Panc1 (cell line): ENCODE results near the gene VIPAS39. TPM values are rescaled to one million over a fixed set of nuclear protein-coding genes. Genes with fewer than 3 reads are reported as not detected.

ENCODE experiments used
- ATAC-seq: fragments of 200-7000 bp; cut with Tn5 transposase; 2 replicates; pipeline ENCODE4 v1.9.1; 2020; ENCODE audit warnings: mild to moderate bottlenecking, moderate library complexity
- BruUV-seq: library from RNA; stranded (reverse); fragments of 400-500 nt; replicated peaks from 2 replicates; lab custom pipeline; 2021; lab: Mats Ljungman, UMichigan
- CTCF ChIA-PET: fragments of 300-600 bp; sonication (Branson Sonifier 250); formaldehyde crosslinking; loops from one replicate; lab custom pipeline; 2022; ENCODE audit warnings: antibody characterized with exemption; lab: Charles Lee
- POLR2A ChIA-PET: fragments of 300-600 bp; sonication (Branson Sonifier 250); formaldehyde crosslinking; loops from one replicate; lab custom pipeline; 2022; ENCODE audit warnings: antibody characterized with exemption; lab: Charles Lee
- DNase-seq: peaks from one replicate; pipeline ENCODE4 v3.0.0-alpha.2; 2010; ENCODE audit warnings: low read depth, low spot score
- H3K27ac ChIP-seq: 2 replicates; pipeline ENCODE4 v1.5.1; 2011; ENCODE audit warnings: mild to moderate bottlenecking, low read length, inconsistent platforms
- H3K27me3 ChIP-seq: fragments of 200-500 bp; sonication (Bioruptor generic); 2 replicates; pipeline ENCODE4 v1.6.0; 2014; ENCODE audit warnings: low read length, inconsistent platforms; ENCODE audit not compliant: control insufficient read depth, insufficient read depth
- H3K36me3 ChIP-seq: fragments of 200-500 bp; sonication (Bioruptor generic); 2 replicates; pipeline ENCODE4 v1.5.1; 2014; ENCODE audit warnings: inconsistent platforms, mild to moderate bottlenecking, low read length, moderate library complexity; ENCODE audit not compliant: control insufficient read depth, insufficient read depth
- H3K4me1 ChIP-seq: 2 replicates; pipeline ENCODE4 v1.5.1; 2011; ENCODE audit warnings: inconsistent platforms, mild to moderate bottlenecking, low read length, moderate library complexity; ENCODE audit not compliant: control insufficient read depth, insufficient read depth
- H3K4me3 ChIP-seq, 2 experiments: 2 replicates each; pipeline ENCODE4 v1.5.1; 2011 to 2012; ENCODE audit warnings: low read depth in 2 of 2, low read length in 2 of 2, mild to moderate bottlenecking in 2 of 2, inconsistent platforms in 1 of 2, moderate library complexity in 1 of 2
- H3K9me3 ChIP-seq: fragments of 200-500 bp; sonication (Bioruptor generic); 2 replicates; pipeline ENCODE4 v1.5.1; 2014; ENCODE audit warnings: low read depth, mild to moderate bottlenecking, inconsistent platforms, low read length, moderate library complexity; ENCODE audit not compliant: control insufficient read depth, insufficient read depth
- CTCF ChIP-seq: fragments of 450-650 bp; IDR thresholded peaks from 2 replicates; pipeline ENCODE4 v1.5.1; 2017; ENCODE audit warnings: mild to moderate bottlenecking
- POLR2AphosphoS5 ChIP-seq: IDR thresholded peaks from 2 replicates; pipeline ENCODE4 v1.6.1; 2012; ENCODE audit warnings: mild to moderate bottlenecking, low read depth, low read length, moderate library complexity
- SIN3A ChIP-seq: IDR thresholded peaks from 2 replicates; pipeline ENCODE4 v1.6.1; 2012; ENCODE audit warnings: low read depth, mild to moderate bottlenecking, low read length, moderate library complexity, borderline replicate concordance; ENCODE audit not compliant: insufficient read depth
- TCF7L2 ChIP-seq: IDR thresholded peaks from 2 replicates; pipeline ENCODE4 v1.6.1; 2011; ENCODE audit warnings: mild to moderate bottlenecking, low read depth, low read length, inconsistent platforms
- in situ Hi-C: cut with HindIII; loops from 2 replicates; pipeline ENCODE4 v1.10.0; 2016; ENCODE audit warnings: low sequenced_read_pairs, low pct_unique_long_range_greater_than_20kb
- intact Hi-C: fragments of 100-400 bp; cut with micrococcal nuclease; formaldehyde crosslinking; loops from one replicate; pipeline ENCODE4 v1.10.0; 2022; ENCODE audit not compliant: unreplicated experiment
- total RNA-seq: library from RNA; stranded (reverse); gene quantifications from one replicate; pipeline ENCODE4 v1.2.1, GENCODE V29; 2021; ENCODE audit not compliant: unreplicated experiment
- TF ChIP-seq, protein P1 (sequence below), 2 experiments: IDR thresholded peaks; 2 replicates each; pipeline ENCODE4 v1.6.1; 2011 to 2012; ENCODE audit warnings: low read depth in 2 of 2, control low read depth in 1 of 2, low read length in 1 of 2, mild to moderate bottlenecking in 1 of 2, moderate library complexity in 1 of 2; ENCODE audit not compliant: insufficient read depth in 1 of 2

VIPAS39 gene
- total RNA-seq, 1 experiment from 2014 or later, result 12.4 TPM

DNA sequence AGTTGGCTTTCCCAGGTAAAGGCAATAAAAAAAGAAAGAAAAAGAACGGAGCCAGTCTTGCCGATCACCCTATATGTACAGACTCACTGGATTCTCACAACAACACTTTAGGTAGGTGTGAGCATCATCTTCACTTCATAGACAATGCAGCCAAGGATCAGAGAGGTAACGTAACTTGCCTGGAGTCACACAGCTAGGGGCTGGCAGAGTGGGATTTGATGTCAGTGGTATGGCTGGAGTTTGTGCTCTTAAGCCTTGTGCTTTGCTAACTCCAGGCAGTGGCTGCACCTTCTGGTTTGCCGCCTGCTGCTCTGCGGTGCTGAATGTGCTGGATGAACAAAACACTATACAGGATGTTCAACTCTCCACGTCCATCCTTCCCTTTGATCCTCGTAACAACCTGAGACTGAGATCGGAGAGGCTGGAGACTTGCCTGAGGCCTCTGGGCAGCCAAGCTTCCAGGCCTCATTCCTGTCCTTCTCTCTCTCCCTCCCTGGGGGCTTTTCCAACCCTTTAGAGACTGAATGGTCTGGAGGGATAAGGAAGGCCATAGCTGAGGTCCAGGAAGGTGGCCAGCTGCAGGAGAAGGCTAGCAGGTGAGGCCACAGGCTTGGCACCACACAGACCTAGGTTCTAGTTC, 33.1 kb upstream of the VIPAS39 start:
- TF ChIP-seq, protein P1, sequence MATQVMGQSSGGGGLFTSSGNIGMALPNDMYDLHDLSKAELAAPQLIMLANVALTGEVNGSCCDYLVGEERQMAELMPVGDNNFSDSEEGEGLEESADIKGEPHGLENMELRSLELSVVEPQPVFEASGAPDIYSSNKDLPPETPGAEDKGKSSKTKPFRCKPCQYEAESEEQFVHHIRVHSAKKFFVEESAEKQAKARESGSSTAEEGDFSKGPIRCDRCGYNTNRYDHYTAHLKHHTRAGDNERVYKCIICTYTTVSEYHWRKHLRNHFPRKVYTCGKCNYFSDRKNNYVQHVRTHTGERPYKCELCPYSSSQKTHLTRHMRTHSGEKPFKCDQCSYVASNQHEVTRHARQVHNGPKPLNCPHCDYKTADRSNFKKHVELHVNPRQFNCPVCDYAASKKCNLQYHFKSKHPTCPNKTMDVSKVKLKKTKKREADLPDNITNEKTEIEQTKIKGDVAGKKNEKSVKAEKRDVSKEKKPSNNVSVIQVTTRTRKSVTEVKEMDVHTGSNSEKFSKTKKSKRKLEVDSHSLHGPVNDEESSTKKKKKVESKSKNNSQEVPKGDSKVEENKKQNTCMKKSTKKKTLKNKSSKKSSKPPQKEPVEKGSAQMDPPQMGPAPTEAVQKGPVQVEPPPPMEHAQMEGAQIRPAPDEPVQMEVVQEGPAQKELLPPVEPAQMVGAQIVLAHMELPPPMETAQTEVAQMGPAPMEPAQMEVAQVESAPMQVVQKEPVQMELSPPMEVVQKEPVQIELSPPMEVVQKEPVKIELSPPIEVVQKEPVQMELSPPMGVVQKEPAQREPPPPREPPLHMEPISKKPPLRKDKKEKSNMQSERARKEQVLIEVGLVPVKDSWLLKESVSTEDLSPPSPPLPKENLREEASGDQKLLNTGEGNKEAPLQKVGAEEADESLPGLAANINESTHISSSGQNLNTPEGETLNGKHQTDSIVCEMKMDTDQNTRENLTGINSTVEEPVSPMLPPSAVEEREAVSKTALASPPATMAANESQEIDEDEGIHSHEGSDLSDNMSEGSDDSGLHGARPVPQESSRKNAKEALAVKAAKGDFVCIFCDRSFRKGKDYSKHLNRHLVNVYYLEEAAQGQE (IDR thresholded peaks at IDR 0.05; ENCODE audit: insufficient read depth in 1 of 2, low read depth in 2 of 2, low read length in 1 of 2), result no peak
- no peak for TF ChIP-seq TCF7L2
- no peak for TF ChIP-seq POLR2AphosphoS5
- TF ChIP-seq CTCF, result no peak
- TF ChIP-seq SIN3A, result no peak
- CTCF ChIA-PET, result interaction anchor here (0.6 kb wide), 1 partner anchor 93 kb away, joined by 4 read pairs; no protein-coding TSS in a partner anchor
- H3K36me3 ChIP-seq, result no peaks in the 10 kb centered on the region
- H3K4me3 ChIP-seq, result no peak overlapping the region
- no peaks in the 10 kb centered on the region for H3K9me3 ChIP-seq
- H3K27me3 ChIP-seq, result no peaks in the 10 kb centered on the region
- no peaks in the 10 kb centered on the region for H3K4me1 ChIP-seq
- DNase-seq, result no peak
- ATAC-seq, result no peak
- intact Hi-C loops, result no loop called here
- POLR2A ChIA-PET, result no interaction called here
- no peak overlapping the region for H3K27ac ChIP-seq
- BruUV-seq, result no TSS peak
- in situ Hi-C loops, result no loop called here

- DNase-seq (no peak), ATAC-seq (no peak)
- CTCF ChIA-PET, result no interaction called here
- TF ChIP-seq CTCF, result no peak
- in situ Hi-C loops (no loop called here), intact Hi-C loops (no loop called here)
- POLR2A ChIA-PET, result no interaction called here
- Histone ChIP-seq H3K9me3 (no peaks in the 10 kb centered on the region), H3K27ac (no peak overlapping the region), H3K36me3 (no peaks in the 10 kb centered on the region), H3K4me3 (no peak overlapping the region), H3K27me3 (no peaks in the 10 kb centered on the region), H3K4me1 (no peaks in the 10 kb centered on the region)
- BruUV-seq, result no TSS peak
These were observed 31.6 kb upstream of the VIPAS39 start for GRCh38 chr14:77489041-77489440.
